ENCODE data around the gene NUB1. TPM values are rescaled to one million over a fixed set of nuclear protein-coding genes. Genes with fewer than 3 reads are reported as not detected.

The NUB1 gene
- total RNA-seq, 1 donor from 2014 or later: 55.2 TPM

- ATAC-seq (no peak), DNase-seq (no peak)
- H3K27ac ChIP-seq: no peak overlapping the region
- intact Hi-C loops (cut with DNase I): no loop called here
- H3K4me1 ChIP-seq: no peaks in the 10 kb centered on the region
- H3K4me3 ChIP-seq: no peak overlapping the region
- H3K36me3 ChIP-seq: no peaks in the 10 kb centered on the region
- TF ChIP-seq CTCF (IDR thresholded peaks at IDR 0.05): no peak
- peaks cover 9% of the 10 kb centered on the region for H3K9me3 ChIP-seq
- H3K27me3 ChIP-seq: no peaks in the 10 kb centered on the region
Measured at GRCh38 chr7:151321341-151321740, 20.3 kb upstream of the NUB1 start.

- no peaks in the 10 kb centered on the region for H3K36me3 ChIP-seq
- ATAC-seq: no peak
- DNase-seq: no peak
- TF ChIP-seq CTCF (IDR thresholded peaks at IDR 0.05): no peak
- peaks cover 9% of the 10 kb centered on the region for H3K9me3 ChIP-seq
- intact Hi-C loops (cut with DNase I): no loop called here
- no peak overlapping the region for H3K27ac ChIP-seq
- H3K4me3 ChIP-seq: no peak overlapping the region
- H3K4me1 ChIP-seq: no peaks in the 10 kb centered on the region
- no peaks in the 10 kb centered on the region for H3K27me3 ChIP-seq
Measured at GRCh38 chr7:151322906-151323305, 18.7 kb upstream of the NUB1 start.

GRCh38 chr7:151327022-151327421 lies 14.6 kb upstream of the NUB1 start:
- no peaks in the 10 kb centered on the region for H3K27me3 ChIP-seq
- ATAC-seq: no peak
- TF ChIP-seq CTCF (IDR thresholded peaks at IDR 0.05): no peak

GRCh38 chr7:151327659-151328058 lies 14.0 kb upstream of the NUB1 start:
- no peaks in the 10 kb centered on the region for H3K36me3 ChIP-seq
- no peak for TF ChIP-seq CTCF (IDR thresholded peaks at IDR 0.05)
- intact Hi-C loops (cut with DNase I): no loop called here
- no peak overlapping the region for H3K4me3 ChIP-seq
- no peaks in the 10 kb centered on the region for H3K9me3 ChIP-seq
- DNase-seq: no peak
- no peak for ATAC-seq
- H3K27ac ChIP-seq: no peak overlapping the region
- H3K4me1 ChIP-seq: no peaks in the 10 kb centered on the region
- no peaks in the 10 kb centered on the region for H3K27me3 ChIP-seq

More at GRCh38 chr7:151327022-151327421, 14.6 kb upstream of the NUB1 start:
- H3K27ac ChIP-seq: no peak overlapping the region
- no peaks in the 10 kb centered on the region for H3K9me3 ChIP-seq
- H3K36me3 ChIP-seq: no peaks in the 10 kb centered on the region
- intact Hi-C loops (cut with DNase I): no loop called here
- DNase-seq: no peak
- no peak overlapping the region for H3K4me3 ChIP-seq
- no peaks in the 10 kb centered on the region for H3K4me1 ChIP-seq

GRCh38 chr7:151330181-151330580 lies 11.4 kb upstream of the NUB1 start:
- intact Hi-C loops (cut with DNase I): no loop called here
- no peak overlapping the region for H3K27ac ChIP-seq
- no peaks in the 10 kb centered on the region for H3K9me3 ChIP-seq
- ATAC-seq: no peak
- no peak for DNase-seq
- no peaks in the 10 kb centered on the region for H3K27me3 ChIP-seq
- H3K4me1 ChIP-seq: no peaks in the 10 kb centered on the region
- no peak for TF ChIP-seq CTCF (IDR thresholded peaks at IDR 0.05)
- no peak overlapping the region for H3K4me3 ChIP-seq
- H3K36me3 ChIP-seq: no peaks in the 10 kb centered on the region

GRCh38 chr7:151330661-151331060 lies 11.0 kb upstream of the NUB1 start:
- intact Hi-C loops (cut with DNase I): no loop called here
- Histone ChIP-seq H3K36me3 (no peaks in the 10 kb centered on the region), H3K27me3 (no peaks in the 10 kb centered on the region), H3K4me3 (no peak overlapping the region), H3K27ac (no peak overlapping the region), H3K9me3 (no peaks in the 10 kb centered on the region), H3K4me1 (no peaks in the 10 kb centered on the region)
- no peak for ATAC-seq
- TF ChIP-seq CTCF (IDR thresholded peaks at IDR 0.05): no peak
- DNase-seq: no peak

All from upper lobe of right lung (tissue), 1 donor.